Osteoblast (primary cell): ENCODE data around the gene SDHAF4. TPM values are rescaled to one million over a fixed set of nuclear protein-coding genes. Genes with fewer than 3 reads are reported as not detected.

ENCODE experiments used
- DNase-seq: peaks from one replicate; pipeline ENCODE4 v3.0.0; 2011; ENCODE audit warnings: low spot score, mixed read lengths; ENCODE audit not compliant: insufficient read length; ENCODE audit errors: missing footprints
- H2AFZ ChIP-seq: 2 replicates; pipeline ENCODE4 v1.6.0; 2011; ENCODE audit warnings: mild to moderate bottlenecking, low read length
- H3K27ac ChIP-seq: 2 replicates; pipeline ENCODE4 v1.5.1; 2011; ENCODE audit warnings: mild to moderate bottlenecking, low read depth, low read length, moderate library complexity
- H3K27me3 ChIP-seq: 2 replicates; pipeline ENCODE4 v1.6.0; 2012; ENCODE audit warnings: mild to moderate bottlenecking, control low read depth, inconsistent platforms, low read length, moderate library complexity; ENCODE audit not compliant: insufficient read depth
- H3K36me3 ChIP-seq: 2 replicates; pipeline ENCODE4 v1.5.1; 2011; ENCODE audit warnings: mild to moderate bottlenecking, low read length, control low read depth, moderate library complexity; ENCODE audit not compliant: insufficient read depth
- H3K4me1 ChIP-seq: 2 replicates; pipeline ENCODE4 v1.5.1; 2011; ENCODE audit warnings: mild to moderate bottlenecking, low read length, control low read depth, moderate library complexity; ENCODE audit not compliant: insufficient read depth
- H3K4me2 ChIP-seq: 2 replicates; pipeline ENCODE4 v1.6.0; 2011; ENCODE audit warnings: mild to moderate bottlenecking, low read length; ENCODE audit not compliant: insufficient read depth
- H3K4me3 ChIP-seq: fragments of 200-600 bp; sonication (generic); 3 replicates; pipeline ENCODE4 v1.5.1; 2012; ENCODE audit warnings: mild to moderate bottlenecking, low read length, inconsistent platforms; ENCODE audit not compliant: insufficient read depth
- H3K79me2 ChIP-seq: 2 replicates; pipeline ENCODE4 v1.6.0; 2012; ENCODE audit warnings: mild to moderate bottlenecking, low read length, control low read depth, inconsistent platforms; ENCODE audit not compliant: insufficient read depth
- H3K9me3 ChIP-seq: 2 replicates; pipeline ENCODE4 v1.5.1; 2011; ENCODE audit warnings: low read depth, low read length, control low read depth
- H4K20me1 ChIP-seq: 2 replicates; pipeline ENCODE4 v1.6.0; 2012; ENCODE audit warnings: mild to moderate bottlenecking, low read length, control low read depth; ENCODE audit not compliant: insufficient read depth
- total RNA-seq: library from RNA; depleted of rRNA; stranded (reverse); fragments of >200 nt; gene quantifications from 2 replicates; pipeline ENCODE4 v1.2.3, GENCODE V29; 2012
- TF ChIP-seq, protein P1 (sequence below): IDR thresholded peaks from 2 replicates; pipeline ENCODE4 v1.5.1; 2011; ENCODE audit warnings: mild to moderate bottlenecking, low read depth, low read length, moderate library complexity; ENCODE audit errors: extremely low read depth

The SDHAF4 gene
- total RNA-seq, 1 donor, result 6.9 TPM

DNA sequence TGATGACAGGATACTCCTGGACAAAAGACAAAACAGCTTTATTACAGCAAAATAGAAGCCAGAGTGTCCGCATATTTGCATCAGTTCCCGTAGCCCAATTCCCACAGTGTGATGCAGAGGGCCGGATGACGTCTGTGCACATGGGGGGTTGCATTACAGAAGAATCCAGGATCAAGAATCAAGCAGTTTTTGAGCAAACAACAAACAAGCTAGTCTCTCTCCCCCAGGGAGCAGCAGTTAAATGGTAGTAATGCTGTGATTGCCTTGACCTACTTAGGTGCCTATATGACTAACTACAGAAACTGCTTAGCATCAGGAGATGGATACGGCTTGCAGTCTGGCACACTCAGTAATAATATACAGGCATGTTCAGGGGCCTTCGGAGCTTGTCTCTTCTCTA, 3.2 kb upstream of the SDHAF4 start:
- Histone ChIP-seq H3K4me2 (no peak overlapping the region), H3K36me3 (no peaks in the 10 kb centered on the region), H2AFZ (no peak overlapping the region), H3K4me1 (peaks cover 8% of the 10 kb centered on the region), H3K4me3 (no peak overlapping the region), H4K20me1 (no peaks in the 10 kb centered on the region), H3K79me2 (peaks cover 12% of the 10 kb centered on the region), H3K9me3 (no peaks in the 10 kb centered on the region), H3K27ac (no peak overlapping the region), H3K27me3 (no peaks in the 10 kb centered on the region)
- peak; percentile 23 for DNase-seq
- TF ChIP-seq, protein P1, sequence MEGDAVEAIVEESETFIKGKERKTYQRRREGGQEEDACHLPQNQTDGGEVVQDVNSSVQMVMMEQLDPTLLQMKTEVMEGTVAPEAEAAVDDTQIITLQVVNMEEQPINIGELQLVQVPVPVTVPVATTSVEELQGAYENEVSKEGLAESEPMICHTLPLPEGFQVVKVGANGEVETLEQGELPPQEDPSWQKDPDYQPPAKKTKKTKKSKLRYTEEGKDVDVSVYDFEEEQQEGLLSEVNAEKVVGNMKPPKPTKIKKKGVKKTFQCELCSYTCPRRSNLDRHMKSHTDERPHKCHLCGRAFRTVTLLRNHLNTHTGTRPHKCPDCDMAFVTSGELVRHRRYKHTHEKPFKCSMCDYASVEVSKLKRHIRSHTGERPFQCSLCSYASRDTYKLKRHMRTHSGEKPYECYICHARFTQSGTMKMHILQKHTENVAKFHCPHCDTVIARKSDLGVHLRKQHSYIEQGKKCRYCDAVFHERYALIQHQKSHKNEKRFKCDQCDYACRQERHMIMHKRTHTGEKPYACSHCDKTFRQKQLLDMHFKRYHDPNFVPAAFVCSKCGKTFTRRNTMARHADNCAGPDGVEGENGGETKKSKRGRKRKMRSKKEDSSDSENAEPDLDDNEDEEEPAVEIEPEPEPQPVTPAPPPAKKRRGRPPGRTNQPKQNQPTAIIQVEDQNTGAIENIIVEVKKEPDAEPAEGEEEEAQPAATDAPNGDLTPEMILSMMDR, result no peak

DNA sequence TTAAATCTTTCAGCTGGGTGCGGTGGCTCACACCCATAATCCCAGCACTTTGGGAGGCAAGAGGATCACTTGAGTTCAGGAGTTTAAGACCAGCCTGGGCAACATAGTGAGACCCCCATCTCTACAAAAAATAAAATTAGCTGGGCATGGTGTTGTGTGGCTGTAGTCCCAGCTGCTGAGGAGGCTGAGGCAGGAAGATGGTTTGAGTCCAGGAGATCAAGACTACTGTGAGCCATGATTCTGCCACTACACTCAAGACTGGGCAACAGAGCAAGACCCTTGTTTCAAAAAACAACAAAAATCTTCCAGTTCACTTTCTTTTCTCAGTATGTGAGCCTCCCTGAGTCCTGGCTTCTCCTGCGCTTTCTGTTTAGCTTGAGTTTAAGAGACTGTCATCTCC, 7.9 kb downstream of the SDHAF4 start:
- Histone ChIP-seq H3K27ac (no peak overlapping the region), H3K4me3 (no peak overlapping the region), H3K36me3 (no peaks in the 10 kb centered on the region), H4K20me1 (no peaks in the 10 kb centered on the region), H3K4me2 (no peak overlapping the region), H3K9me3 (no peaks in the 10 kb centered on the region), H3K79me2 (peaks cover 3% of the 10 kb centered on the region), H3K27me3 (no peaks in the 10 kb centered on the region), H3K4me1 (no peaks in the 10 kb centered on the region), H2AFZ (no peak overlapping the region)
- TF ChIP-seq, protein P1, result no peak
- no peak for DNase-seq

DNA sequence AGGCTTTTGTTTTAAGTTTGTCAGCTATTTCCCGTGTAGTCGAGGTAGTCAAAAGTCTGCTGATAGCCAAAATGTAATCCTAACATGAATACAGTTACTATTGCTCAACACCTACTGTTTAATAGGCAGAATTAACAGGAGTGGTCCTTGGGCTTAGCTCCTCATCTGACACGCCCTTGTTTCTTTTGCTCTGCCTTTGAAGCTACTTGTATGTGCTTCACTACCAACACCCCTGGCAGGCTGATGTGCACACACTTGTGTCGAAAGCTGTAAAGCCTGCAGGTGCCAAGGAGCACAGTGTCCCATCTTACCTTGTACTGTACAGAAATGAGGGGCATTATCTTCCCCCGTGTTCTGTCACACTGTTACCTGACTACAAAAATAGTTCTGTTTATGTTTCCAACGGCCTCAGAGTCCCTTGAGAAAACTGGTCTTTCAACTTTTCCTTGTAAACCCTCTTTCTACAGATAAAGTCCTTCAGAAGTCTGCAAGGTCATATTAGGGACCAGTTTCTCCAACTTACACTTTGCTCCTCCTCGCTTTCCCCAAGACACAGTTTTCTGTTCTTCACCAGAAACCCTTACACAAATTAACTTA, 9.3 kb downstream of the SDHAF4 start:
- H3K9me3 ChIP-seq, result no peaks in the 10 kb centered on the region
- H3K27ac ChIP-seq, result no peak overlapping the region
- no peaks in the 10 kb centered on the region for H3K79me2 ChIP-seq
- no peak overlapping the region for H2AFZ ChIP-seq
- DNase-seq, result no peak
- H4K20me1 ChIP-seq, result no peaks in the 10 kb centered on the region
- no peak overlapping the region for H3K4me2 ChIP-seq
- no peaks in the 10 kb centered on the region for H3K27me3 ChIP-seq
- peaks cover 11% of the 10 kb centered on the region for H3K36me3 ChIP-seq
- no peaks in the 10 kb centered on the region for H3K4me1 ChIP-seq
- TF ChIP-seq, protein P1, result no peak
- no peak overlapping the region for H3K4me3 ChIP-seq

DNA sequence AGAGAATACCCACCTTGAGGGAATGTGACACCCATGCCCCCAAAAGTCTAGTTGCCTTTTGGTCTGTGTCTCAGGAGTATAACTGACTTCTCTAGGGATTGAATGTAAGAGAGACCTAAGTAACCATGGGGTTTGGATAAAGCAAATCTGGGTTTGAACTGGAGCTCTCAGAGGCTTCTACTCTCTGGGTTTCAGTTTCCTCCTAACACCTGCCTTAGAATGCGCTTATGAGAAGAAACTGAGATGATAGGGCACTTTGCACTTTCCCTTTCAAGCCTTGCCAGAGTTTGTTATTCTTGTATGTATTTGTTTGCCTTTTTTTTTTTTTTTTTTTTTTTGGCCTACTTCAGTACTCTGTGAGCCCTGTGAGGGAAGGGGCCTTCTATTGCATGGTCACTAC, 19.4 kb downstream of the SDHAF4 start:
- H3K79me2 ChIP-seq, result no peaks in the 10 kb centered on the region
- no peak overlapping the region for H3K27ac ChIP-seq
- H3K4me1 ChIP-seq, result no peaks in the 10 kb centered on the region
- H3K36me3 ChIP-seq, result peaks cover 5% of the 10 kb centered on the region
- no peaks in the 10 kb centered on the region for H3K9me3 ChIP-seq
- H2AFZ ChIP-seq, result no peak overlapping the region
- TF ChIP-seq, protein P1, result no peak
- H3K4me3 ChIP-seq, result no peak overlapping the region
- DNase-seq, result no peak
- no peaks in the 10 kb centered on the region for H3K27me3 ChIP-seq
- H4K20me1 ChIP-seq, result no peaks in the 10 kb centered on the region
- no peak overlapping the region for H3K4me2 ChIP-seq
